Stimulated activated CD8-positive, alpha-beta memory T cell treated with anti-CD3 and anti-CD28 coated beads, Interleukin-4, amount 100 ng/mL, for 1 hour (primary cell): ENCODE measurements around the gene ILK.

Experiments used
- DNase-seq, 2 donors: peaks; one replicate each; pipeline ENCODE4 v3.0.0-alpha.2; 2020; ENCODE audit warnings: low read depth in 2 of 2, low spot score in 1 of 2

Gene ILK

DNA sequence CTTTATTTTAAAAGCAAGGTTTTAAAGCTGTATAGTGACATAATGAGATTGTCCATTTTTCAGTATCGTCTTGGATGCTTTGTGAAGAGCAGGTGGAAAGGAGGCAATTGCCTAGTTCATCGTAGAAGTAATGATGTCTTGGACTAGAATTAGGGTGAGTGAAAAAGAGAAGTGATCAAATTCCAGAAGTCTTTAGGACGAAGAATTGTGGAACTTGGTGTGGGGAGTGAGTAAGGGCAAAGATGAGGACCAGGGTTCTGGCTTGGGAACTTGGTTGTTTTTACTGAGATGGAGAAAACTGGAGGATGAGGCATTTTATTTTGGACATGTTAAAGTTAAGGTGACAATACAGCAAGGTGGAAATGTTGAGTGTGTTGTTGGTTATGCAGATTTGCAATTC, 1.2 kb downstream of the ILK start:
- DNase-seq = no peak

- peak in 1 of 2 donors; percentile 21 for DNase-seq
These were observed 3.1 kb downstream of the ILK start for GRCh38 chr11:6606471-6607189.

DNA sequence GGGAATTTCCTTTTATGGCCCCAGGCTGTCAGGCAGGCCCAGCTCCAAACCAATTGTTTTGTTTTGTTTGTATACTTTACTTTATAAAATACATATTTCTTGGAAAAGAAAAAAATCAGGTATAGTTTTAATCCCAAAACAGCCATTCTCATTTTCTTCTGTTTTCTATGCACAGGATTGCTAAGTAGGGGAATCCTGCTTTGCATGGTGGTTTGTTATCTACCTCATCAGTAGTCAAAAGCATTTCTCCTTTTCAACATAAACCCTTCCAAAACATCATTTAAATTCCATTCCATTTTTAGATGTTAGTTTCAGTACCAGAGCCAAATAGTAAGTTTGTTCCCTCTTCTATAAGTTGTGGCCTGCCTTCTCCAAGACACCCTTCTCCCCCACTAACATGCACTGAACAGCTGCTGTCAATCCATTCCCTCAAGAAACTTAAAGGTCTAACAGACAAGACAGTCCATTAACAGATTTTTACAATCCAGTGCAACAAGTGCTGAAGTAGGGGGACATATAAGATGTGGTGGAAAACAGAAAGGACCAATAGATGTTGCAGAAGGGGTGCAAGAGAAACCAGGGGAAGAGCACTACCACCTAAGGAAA, 3.7 kb downstream of the ILK start:
- no peak for DNase-seq

GRCh38 chr11:6608011-6608410, 4.4 kb downstream of the ILK start:
- no peak for DNase-seq

GRCh38 chr11:6608726-6609501, 5.3 kb downstream of the ILK start:
- no peak for DNase-seq

GRCh38 chr11:6609502-6610015, 6.0 kb downstream of the ILK start:
- no peak for DNase-seq

DNA sequence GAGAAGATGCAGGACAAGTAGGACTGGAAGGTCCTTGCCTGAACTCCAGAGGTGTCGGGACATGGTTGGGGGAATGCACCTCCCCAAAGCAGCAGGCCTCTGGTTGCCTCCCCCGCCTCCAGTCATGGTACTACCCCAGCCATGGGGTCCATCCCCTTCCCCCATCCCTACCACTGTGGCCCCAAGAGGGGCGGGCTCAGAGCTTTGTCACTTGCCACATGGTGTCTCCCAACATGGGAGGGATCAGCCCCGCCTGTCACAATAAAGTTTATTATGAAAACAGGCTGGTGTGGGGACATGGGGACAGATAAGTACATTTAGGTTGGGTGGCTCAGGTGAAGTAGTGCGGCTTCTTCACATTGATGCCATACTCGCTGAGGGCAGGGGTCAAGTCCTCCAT, 7.0 kb downstream of the ILK start:
- no peak for DNase-seq

GRCh38 chr11:6611092-6611962, 7.8 kb downstream of the ILK start:
- DNase-seq = peak in 1 of 2 donors; percentile 16

DNA sequence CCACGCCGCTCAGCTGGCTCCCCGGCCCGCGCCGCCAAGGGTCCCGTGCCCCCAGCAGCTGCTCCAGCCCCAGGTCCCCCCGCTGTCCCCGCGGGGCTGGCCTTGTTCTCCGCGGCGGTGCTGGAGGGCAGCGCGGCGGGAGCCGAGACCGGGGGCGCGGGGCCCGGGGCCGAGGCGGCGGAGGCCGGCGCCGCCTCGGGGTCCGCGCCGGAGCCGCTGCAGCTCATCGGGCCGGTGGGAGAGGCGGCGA, 8.3 kb downstream of the ILK start:
- DNase-seq = no peak

DNA sequence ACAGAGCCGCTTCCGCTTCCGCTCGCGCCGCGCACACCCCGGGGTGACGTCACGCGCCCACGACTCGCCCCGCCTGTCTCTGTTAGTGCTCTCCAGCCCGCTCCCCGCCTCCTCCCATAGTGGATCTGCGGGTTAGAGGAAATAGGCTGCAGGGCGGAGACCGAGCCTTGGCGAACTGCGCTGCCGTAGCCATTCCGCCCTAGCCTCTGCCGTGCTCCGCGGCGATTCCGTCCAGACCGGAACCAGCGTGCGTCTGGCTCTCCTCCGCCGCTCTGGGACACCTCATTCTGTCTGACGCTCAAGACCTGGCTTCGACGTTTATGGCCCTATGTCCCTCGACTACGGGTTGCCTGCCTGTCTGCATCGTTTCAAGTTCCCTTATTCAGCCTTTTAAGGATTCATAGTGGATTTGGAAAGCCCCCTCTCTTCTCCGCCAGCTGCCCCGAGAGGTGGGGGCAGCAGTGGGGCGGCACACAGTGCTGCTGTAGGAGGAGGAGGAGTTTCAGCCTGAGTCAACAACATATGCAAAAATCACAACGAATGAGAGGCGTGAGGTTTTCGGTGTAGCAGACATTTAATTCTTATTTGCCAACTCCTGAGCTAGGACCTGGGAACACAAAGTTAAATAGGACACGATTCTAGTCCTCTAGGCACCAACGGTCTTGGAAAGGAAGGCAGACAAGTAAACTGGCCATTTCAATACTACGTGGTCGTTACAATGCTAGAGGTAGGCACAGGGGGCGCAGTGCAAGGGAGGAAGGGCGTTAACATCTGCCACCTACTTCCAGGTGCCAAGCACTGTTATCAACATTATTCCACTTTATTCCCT, 8.9 kb downstream of the ILK start, which contains the start of gene TAF10:
TSS of gene TAF10 (minus strand) at position 4 of the 829 bp plus-strand sequence. CDS start 27 bp downstream, outside the sequence.
- peak; percentile 80 to 89 for DNase-seq

GRCh38 chr11:6613496-6613895, 9.9 kb downstream of the ILK start:
- DNase-seq = no peak

- no peak for DNase-seq
These were observed 10.9 kb downstream of the ILK start for GRCh38 chr11:6614446-6614845.

GRCh38 chr11:6615046-6615445, 11.5 kb downstream of the ILK start:
- DNase-seq = no peak

DNA sequence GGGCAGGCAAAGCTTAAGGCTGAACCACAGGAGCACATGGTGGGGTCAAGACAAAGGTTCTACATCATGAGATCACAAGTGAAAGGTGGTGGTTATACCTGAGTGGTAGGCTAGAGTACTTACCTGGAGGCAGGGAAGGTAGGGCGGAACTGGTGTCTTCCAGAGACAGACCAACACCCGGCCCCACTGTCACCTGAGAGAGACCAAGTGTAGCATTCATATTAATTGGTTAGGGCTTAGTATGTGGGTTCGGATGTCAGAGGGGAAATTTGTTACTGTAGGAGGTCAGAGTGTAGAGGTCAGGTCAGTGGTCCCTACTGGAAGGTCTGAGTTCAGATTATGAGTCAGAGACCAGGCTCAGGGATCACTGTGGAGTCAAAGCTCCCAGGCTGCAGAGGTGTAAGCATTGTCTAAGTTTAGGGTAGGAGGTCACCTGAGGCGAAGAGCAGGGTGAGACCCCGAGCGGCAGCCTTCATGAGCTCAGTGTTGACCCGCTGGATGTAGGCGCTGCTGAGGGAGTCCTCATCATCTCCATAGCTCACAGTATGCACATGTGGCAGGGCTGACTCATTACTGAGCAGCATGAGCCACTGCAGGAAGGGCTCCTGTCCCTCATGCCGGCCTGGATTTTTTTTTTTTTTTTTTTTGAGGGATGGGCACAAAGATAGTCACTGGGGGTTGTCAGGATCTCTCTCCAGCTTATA, 12.5 kb downstream of the ILK start:
- DNase-seq = no peak

DNA sequence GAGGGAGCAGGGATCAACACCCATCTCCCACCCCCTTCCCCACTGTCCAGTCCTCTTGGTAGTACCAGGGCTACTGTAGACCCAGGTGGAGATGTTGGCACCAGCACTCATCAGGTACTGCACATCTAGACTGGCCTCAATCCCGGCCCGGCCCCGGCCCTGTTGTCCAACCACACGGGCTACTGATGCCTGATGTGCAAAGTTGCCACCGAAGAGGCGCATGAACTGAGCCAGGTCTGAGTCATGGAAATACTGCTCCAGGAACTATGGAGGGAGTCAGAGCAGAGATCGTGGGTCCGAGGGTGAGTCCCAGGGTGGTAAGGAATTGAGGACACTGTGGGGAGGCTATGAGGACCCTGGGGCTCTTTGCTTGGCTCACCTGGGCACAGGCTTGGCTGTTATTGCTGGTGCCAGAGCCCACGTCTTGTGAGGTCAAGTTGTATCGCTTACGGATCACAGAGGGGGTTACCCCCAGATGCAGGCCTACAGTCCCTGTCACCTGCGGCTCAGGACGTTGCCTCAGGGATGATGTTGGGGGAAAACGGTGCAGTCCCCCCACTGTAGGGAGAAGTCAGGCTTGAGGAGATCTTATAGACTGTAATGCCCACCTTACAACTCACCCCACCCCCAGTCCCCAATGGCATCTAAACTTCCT, 13.1 kb downstream of the ILK start:
- no peak for DNase-seq

GRCh38 chr11:6617315-6617781, 13.8 kb downstream of the ILK start:
- DNase-seq = no peak

GRCh38 chr11:6618117-6619003, 14.8 kb downstream of the ILK start:
- DNase-seq = peak in 1 of 2 donors; percentile 61
